Left colon (tissue), 2 donors: ENCODE measurements around the gene SLCO2A1. TPM values are rescaled to one million over a fixed set of nuclear protein-coding genes. Genes with fewer than 3 reads are reported as not detected.

Source experiments
- ATAC-seq: fragments of 200-7000 bp; cut with Tn5 transposase; one replicate; pipeline ENCODE4 v1.9.1; 2020; ENCODE audit warnings: mild to moderate bottlenecking, moderate library complexity
- DNase-seq, 2 donors: peaks; one replicate each; pipeline ENCODE4 v3.0.0-alpha.2; 2020
- intact Hi-C, 2 donors: fragments of 100-400 bp; cut with DNase I in 1 of 2; cut with micrococcal nuclease in 1 of 2; formaldehyde crosslinking; loops; one replicate each; pipeline versions ENCODE4 v1.11.2 to v1.14.0; 2022; cut with DNase I, micrococcal nuclease
- total RNA-seq, 2 donors: library from RNA; stranded (reverse); fragmentation: NEBNext Ultra II Directional; extraction: Animal tissue kit (Norgen Biotek cat#: 25700); gene quantifications; one replicate each; pipeline ENCODE4 v1.2.1, GENCODE V29; 2021
- donor health status: DM: no; HTN: no; CAD: no.
- donor health status: DM: yes; HTN: yes; CAD: no.

SLCO2A1 gene
- total RNA-seq, 2 donors from 2014 or later = 50.6 to 57.7 TPM

GRCh38 chr3:133967992-133968892, 61.5 kb downstream of the SLCO2A1 start:
- ATAC-seq (no peak), DNase-seq (no peak)
- intact Hi-C loops = no loop called here

- DNase-seq = no peak
- intact Hi-C loops = no loop called here
- ATAC-seq = no peak
Measured at GRCh38 chr3:133966954-133967353, 62.8 kb downstream of the SLCO2A1 start.

- DNase-seq = no peak
- ATAC-seq = no peak
- intact Hi-C loops = no loop called here
Measured at GRCh38 chr3:133965906-133966305, 63.8 kb downstream of the SLCO2A1 start.

DNA sequence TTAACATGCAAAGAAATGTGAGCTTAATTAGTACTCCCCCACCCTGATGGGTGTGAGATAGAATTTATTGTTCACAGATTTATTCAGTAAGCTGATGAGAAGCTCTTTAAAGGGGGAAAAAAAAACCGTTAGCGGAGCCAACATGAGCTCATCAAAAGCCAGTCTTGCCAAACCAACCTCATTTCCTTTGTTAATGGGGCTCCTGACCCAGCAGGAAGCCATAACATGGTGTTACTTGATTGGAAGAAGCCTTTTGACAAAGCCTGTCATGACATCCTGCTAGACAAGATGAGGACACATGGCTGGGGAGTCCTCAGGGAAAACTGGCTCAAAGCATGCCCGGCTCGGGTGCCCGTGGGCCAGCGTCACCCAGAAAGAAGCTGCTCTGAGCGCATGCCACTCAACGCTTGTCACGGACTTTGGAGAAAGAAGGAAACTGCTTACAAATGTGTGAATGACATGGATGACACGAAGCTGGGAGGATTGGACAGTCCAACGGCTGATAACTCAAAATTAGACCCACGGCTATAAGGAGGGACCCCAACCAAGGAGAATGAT, 64.6 kb downstream of the SLCO2A1 start:
- no peak for ATAC-seq
- intact Hi-C loops = no loop called here
- DNase-seq = no peak

DNA sequence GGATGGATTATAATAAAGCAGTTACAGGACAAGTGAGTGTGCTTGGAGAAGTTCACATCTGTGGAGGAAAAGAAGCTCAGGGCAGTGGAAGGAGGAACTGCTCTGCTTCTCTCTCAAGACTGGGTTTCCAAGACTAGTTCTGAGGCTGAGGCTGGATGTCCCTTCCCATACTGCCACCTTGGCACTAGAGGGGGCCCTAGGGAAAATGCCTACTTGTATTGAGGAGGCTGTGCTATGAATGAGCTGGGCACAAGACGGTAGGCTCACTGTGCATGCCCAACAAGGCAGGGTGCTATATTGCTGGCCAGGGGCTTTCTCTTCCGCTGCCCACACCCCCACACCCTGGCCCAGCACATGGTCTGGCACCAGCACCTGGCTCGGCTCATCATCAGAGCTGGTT, 65.2 kb downstream of the SLCO2A1 start:
- intact Hi-C loops = no loop called here
- DNase-seq (no peak), ATAC-seq (peak; percentile 49)

DNA sequence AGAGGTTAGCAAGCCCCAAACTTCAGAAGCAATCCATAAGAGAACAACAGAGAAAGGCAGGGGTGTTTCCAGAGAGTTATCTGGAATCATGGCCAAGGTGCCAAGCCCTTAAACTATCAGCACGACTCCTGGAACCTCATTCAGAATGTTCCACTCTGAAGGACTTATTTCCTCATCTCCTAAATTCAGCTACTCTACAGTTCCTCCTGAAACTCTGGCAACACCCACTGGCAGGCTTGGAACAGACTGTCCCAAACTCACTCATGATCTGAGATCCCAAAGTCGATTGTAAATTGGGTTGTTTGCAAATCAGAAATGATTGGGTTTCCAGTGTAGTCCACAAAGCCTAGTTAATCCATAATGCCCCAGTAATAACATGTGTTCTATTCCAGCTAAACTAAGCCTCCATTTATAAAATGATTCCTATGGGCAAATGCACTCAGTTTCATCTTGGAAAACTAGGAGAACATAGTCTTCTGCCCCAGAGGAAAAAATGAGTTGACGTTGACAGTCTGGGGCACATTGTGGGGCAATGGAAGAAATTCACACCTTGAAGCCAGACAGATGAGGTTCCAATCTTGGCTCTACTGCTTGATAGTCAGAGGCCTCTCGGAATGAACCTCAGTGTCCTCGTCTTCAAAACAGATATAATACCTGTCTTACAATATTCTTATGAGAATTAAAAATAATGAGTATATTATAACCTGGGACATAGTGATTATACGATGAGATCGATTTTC, 65.9 kb downstream of the SLCO2A1 start:
- ATAC-seq (no peak), DNase-seq (no peak)
- intact Hi-C loops = no loop called here

- DNase-seq = no peak
- no peak for ATAC-seq
- intact Hi-C loops = no loop called here
Measured at GRCh38 chr3:133962849-133963248, 66.9 kb downstream of the SLCO2A1 start.

DNA sequence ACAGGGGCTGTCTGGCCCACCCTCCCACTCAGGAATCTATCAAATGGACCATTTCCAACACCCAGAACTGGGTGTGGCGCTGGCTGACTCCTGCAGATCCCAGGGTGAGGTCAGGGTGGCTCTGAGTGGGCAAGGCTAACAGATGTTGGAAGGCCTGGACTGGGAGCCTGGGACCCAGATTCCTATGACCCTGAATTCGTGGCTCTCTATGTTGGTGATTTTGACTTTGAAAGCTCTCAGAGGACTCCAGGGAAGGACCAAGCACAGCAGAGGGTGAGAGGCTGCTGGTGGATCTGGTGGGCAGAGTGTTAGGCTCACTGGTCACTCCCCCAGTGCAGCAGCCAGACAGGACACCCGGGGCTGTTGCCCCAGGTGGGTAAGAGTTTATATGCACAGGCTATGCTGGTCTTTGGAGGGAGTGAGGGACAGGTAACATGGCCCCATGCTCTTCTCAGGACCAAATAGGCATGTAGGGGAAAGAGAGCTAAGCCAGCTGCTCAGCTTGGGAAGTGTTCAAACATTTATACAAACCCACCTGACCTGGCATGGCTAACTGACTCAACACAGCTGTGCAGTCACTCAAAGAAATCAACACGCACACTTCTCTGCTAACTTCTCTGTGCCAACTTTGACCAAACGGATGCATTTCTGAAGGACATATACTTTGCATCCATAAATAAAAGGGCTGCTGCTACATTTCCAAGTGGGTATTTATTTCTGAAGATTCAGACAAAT, 71.5 kb downstream of the SLCO2A1 start:
- no peak for DNase-seq
- intact Hi-C loops = no loop called here
- ATAC-seq = no peak

- no peak for DNase-seq
- no peak for ATAC-seq
- intact Hi-C loops = no loop called here
Measured at GRCh38 chr3:133956982-133957381, 72.7 kb downstream of the SLCO2A1 start.

GRCh38 chr3:133956353-133956752, 73.4 kb downstream of the SLCO2A1 start:
- DNase-seq = no peak
- intact Hi-C loops = no loop called here
- no peak for ATAC-seq

DNA sequence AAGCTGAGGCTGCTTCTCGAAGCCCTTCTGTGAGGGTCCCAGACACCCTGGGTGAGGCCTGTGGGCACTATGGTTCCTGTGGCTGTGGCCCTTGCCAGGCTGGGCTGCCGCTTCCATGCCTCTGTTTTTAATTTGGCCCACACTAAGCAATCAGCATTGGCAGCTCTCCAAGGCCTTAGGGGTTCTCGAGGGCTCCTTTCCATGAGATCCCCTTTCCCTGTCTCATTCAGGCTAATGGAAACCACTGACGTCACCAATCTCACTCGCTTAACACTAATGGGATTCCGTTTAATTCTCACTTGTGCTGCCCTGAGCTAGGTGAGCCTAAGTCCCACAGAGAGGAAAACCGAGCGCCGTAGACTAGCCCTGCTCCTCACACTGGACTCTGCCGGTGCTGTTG, 73.8 kb downstream of the SLCO2A1 start:
- no peak for ATAC-seq
- intact Hi-C loops = no loop called here
- no peak for DNase-seq

GRCh38 chr3:133954717-133955360, 74.9 kb downstream of the SLCO2A1 start:
- DNase-seq (no peak), ATAC-seq (no peak)
- intact Hi-C loops = no loop called here

DNA sequence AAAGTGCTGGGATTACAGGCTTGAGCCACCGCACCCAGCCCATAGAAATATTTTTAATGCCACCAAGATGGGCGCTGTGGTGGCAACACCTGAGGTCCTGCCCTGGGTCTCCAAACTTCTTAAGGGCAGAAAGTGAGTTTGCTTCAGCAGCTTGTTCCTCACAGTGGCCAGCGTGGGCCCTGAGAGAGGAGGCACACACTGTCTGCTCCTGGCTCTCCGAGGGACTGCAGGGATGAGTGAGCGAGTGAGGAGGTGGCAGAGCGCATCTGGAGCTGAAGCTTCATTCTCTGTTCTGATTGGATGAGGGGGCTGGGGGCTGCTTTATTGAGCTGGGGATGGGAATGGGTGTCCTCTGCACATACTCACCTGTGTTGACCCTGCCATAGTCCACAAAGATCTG, 76.4 kb downstream of the SLCO2A1 start:
- intact Hi-C loops = no loop called here
- DNase-seq = no peak
- ATAC-seq = no peak

- ATAC-seq (no peak), DNase-seq (no peak)
- intact Hi-C loops = no loop called here
Measured at GRCh38 chr3:133949438-133949837, 80.3 kb downstream of the SLCO2A1 start.

- intact Hi-C loops = no loop called here
- ATAC-seq = no peak
- DNase-seq = no peak
Measured at GRCh38 chr3:133948996-133949395, 80.7 kb downstream of the SLCO2A1 start.

- DNase-seq (no peak), ATAC-seq (no peak)
- intact Hi-C loops = no loop called here
Measured at GRCh38 chr3:133948131-133948810, 81.5 kb downstream of the SLCO2A1 start.

DNA sequence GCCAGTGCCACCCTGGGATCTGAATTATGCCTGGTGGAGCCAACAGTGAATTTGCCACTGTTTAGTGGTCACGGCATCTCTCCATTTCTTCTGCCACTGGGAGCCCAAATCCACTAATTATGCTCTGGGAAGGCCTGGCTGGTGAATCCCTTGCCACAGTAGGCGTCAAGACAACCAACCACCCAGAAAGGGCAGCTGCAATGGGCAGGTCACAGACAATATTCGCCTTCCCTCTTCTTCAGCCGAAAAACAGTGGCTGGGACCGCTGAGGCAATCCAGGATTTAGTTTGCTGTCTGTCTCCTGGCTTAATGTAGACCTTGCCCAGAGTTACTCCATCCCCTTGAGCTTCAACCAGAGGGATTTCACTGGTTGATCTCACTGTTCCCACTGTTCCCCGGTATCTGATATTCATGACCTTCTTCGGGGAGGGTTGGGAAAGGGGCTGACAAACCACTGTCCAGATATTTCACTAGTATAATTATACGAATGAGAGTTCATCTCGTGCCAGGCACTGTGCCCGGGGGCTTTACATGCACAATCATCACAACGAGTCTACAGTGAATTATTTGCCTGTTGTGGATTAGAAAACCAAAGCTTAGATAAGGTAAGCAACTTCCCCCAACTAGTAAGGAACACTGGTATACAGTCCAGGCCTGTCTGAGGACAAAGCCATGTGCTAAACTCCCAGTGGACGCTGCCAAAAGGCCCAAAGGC, 84.2 kb downstream of the SLCO2A1 start:
- intact Hi-C loops = no loop called here
- DNase-seq = no peak
- ATAC-seq = no peak
